GM19397 (cell line): ENCODE data around the gene CHSY1.

Experiments
- ATAC-seq: cut with Tn5 transposase; IDR thresholded peaks from one replicate; pipeline ENCODE4 v1.9.1; 2021; ENCODE audit warnings: mild to moderate bottlenecking, moderate library complexity; ENCODE audit not compliant: unreplicated experiment

Gene CHSY1

GRCh38 chr15:101190092-101190595, 61.7 kb downstream of the CHSY1 start:
- no peak for ATAC-seq

GRCh38 chr15:101189409-101190091, 62.3 kb downstream of the CHSY1 start:
- ATAC-seq, result no peak

DNA sequence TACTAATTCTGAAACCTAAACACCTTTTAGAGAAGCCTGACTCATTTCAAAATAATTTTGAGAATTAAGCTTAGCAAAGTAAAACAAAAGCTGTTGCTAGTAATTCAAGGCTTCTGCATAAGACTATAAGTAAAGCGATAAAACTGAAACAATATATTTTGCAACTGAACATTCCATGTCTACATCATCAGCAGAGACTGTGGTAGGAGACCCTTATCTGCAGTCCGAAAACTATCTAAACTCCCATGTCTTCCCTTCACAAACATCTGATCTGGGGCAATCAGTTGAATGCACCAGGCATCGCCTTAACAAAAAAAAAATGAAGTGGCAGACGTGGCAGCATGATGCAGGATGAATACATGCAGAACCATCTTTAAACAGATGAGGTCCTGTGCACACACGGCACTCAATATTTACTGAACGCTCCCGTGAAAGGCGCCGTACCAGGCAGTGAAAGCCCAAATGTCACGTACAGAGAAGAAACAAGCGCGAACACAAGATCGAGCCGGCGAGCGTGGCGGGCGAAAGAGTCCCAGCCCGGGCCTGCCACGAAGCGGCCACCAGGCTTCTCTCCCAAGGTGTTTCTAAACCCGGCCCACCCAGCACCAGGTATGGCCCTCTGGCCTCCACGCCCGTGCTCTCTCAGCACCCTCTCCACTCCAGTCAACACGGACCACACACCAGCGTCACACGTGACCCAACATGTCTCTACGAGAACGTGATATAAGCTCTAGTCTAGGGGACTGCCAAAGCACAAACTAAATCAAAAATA, 63.0 kb downstream of the CHSY1 start:
- no peak for ATAC-seq

- no peak for ATAC-seq
Observed at GRCh38 chr15:101187820-101188636, 63.8 kb downstream of the CHSY1 start.

DNA sequence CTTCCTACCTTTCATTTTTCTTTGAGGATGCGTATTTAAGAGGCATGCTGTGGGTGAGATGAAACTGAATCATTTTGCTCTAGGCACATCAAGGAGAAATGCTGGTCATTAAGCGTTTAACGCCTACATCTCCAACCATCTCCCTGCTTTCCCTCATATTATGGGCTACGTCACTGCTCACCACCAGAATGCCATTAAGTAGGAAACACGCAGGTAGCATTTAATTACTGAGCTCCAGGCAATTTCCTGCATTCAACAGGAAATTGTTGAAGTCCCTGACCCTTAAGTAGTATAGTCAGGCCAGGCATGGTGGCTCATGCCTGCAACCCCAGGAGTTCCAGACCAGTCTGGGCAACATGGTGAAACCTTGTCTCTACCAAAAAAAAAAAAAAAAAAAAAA, 66.1 kb downstream of the CHSY1 start:
- no peak for ATAC-seq

GRCh38 chr15:101185336-101185735, 66.5 kb downstream of the CHSY1 start:
- no peak for ATAC-seq

- ATAC-seq, result no peak
Observed at GRCh38 chr15:101184830-101185229, 67.0 kb downstream of the CHSY1 start.

DNA sequence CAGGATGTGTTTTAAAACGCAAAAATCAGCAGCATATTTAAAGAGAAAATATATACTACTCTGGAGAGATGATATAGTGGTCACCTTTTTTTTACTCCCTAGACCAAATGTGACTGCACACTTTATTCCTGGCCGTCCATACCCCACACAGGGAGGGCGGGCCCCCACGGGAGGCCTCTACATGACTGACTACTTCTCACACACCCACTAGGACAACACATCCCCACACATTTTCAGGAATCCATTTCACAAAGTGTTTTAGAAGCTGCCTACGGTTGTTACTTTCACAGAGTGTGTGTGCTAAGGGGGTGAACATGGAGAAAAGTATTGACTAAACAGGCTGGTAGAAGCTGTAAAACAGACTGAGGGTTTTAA, 67.9 kb downstream of the CHSY1 start:
- ATAC-seq, result no peak

- ATAC-seq, result no peak
Observed at GRCh38 chr15:101183226-101183930, 68.5 kb downstream of the CHSY1 start.

DNA sequence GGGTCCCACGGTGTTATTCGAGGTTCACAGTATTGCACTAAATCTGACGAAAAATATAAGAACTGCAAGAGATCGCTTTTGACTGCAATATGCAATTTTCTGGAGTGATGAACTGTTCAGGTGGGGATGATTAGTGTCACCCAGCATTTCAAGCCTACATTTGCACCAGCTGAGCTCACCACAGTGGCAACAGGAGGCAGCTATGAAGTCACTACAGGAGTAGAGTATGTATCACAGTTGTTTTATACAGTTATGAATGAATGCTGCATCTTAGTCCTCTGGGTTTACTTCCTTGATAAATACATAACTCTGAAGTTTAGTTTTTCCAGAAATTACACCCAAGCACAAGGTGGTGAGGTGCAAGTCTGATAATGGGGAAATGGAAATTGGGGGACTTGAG, 69.6 kb downstream of the CHSY1 start:
- no peak for ATAC-seq

- no peak for ATAC-seq
Observed at GRCh38 chr15:101181349-101181748, 70.5 kb downstream of the CHSY1 start.

DNA sequence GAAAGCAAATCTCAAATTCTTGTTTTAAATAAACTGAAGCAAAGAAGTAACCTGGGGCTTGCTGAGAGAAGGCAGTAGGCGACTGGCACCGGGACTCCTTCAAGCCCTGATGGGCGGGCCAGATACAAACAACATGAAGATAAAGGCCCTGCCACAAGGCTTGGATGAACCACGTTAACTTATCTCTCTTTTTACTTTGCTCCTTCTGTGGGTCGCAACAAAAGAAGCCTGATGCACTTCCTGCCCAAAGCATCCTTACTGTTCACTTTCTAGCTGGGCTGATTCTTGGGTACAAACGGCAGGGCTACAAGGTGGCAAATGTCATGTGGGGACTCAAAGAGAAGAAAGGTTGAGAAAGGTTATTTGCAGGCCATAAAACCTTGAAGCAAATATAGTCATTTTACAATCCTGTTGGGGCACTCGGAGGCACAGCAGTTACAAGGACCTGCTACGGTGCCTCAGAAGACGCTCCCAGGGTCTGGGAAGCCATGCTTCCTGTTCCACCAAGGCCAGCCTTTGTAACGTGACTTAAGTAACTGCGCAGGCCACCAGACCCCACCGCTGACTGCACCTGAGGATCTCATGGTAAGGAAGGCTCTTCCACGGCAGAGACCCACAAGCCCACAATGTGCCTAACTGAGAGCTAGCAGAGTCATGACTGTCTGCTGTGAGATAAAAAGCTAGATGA, 71.1 kb downstream of the CHSY1 start:
- no peak for ATAC-seq

DNA sequence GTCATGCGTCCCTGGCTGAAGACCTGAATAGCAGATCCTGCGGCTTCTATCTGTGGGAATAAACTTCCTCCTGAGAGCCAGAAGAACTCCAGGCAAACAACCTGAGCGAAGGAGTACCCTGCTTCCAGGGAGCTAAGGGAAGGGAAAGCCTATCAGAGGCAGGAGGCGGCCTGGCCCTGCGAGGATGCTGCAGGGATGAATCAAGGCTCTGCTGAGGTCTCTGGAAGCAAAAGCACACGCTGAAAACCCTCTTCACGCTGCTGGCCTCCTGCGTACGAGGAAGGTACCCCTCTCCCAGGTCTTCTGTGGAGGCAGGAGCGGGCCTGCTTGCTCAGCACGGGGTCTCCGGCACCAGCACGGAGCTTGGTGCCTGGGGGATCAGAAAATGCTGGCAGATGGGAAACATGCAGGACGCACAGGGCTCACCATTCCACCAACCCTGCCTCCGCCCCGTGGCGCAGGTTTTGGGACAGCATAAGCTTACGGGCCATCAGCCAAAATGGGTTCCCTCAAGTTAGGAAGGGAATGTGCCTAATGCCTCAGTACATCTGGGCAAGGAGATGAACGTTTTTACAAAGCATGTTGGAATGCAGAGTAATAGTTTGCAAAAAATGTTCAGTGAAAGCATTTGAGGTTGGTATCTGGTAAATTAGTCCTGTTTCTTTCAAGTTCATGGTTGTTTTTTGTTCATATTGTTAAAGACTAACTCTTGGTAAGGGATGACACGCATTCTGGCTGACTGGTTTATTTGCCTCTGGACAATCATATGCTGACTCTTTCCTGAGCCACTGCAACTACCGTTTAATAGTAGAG, 72.3 kb downstream of the CHSY1 start:
- no peak for ATAC-seq

DNA sequence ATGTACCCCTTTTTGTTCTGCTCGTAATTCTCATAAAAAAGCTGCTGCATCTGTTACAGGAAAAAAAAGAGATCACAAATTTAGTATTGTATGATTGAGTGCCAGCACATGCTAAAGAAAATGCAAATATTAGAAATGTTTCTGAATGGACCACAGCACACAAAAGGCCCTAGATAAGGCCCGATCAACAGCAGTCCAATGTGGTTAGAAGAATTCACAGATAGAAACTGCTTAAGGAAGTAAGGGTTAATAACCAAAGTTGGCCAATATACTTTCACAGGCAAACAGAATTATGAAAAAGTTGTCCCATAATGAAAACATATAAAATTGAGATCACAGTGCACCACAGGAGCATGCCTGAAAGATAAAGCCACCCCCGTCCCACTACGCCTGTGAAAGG, 72.9 kb downstream of the CHSY1 start:
- ATAC-seq, result no peak

DNA sequence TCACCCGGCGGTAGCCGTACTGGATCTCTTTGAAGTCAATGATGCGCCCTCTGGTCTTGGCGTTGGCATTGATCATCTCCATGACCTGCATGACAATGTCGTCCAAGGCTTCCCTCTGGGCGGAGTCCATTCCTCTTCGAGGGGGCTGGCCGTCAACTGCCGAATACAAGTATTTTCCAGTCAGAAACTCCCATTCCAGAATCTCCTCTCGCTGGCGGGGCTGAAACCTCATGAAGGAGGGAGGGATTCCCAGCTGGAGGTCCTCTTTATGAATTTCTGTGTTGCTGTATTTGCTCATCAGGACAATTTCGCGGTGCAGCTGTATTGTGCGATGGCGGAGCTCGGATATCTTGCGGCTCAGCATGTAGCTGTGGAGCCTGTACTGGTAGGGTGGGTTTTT, 73.4 kb downstream of the CHSY1 start:
- no peak for ATAC-seq

DNA sequence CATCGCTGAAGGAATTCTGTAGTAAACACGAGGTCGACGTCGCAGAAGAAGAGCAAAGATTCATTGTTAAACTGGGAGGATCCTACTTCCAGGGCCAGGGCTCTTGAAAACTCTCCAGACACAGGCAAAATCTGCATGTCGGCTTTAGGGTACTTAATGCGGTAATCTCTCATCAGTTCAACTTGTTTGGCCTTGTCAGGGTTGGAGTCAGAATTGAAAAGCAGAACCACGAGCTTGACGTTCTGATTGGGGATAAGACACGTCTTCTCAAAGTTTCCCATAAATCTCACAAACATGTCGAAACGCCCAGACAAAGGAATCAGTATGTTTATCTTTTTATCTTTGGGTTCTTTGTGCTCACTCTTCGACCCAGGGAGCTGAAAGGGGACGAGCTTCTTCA, 74.0 kb downstream of the CHSY1 start:
- no peak for ATAC-seq

DNA sequence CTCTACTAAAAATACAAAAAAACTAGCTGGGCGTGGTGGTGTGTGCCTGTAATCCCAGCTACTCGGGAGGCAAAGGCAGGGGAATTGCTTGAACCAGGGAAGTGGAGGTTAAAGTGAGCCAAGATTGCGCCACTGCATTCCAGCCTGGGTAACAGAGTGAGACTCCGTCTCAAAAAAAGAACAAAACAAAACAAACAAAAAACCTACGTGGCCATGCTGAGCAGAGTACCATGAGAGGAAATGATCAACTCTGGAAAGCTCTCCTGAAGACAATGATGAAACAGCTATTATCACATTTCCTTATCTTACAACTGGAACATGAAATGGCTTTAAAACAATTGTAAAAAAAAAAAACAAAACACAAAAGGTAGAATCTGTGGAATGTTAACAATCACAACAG, 75.2 kb downstream of the CHSY1 start:
- no peak for ATAC-seq

GRCh38 chr15:101175401-101175800, 76.4 kb downstream of the CHSY1 start:
- ATAC-seq, result no peak

DNA sequence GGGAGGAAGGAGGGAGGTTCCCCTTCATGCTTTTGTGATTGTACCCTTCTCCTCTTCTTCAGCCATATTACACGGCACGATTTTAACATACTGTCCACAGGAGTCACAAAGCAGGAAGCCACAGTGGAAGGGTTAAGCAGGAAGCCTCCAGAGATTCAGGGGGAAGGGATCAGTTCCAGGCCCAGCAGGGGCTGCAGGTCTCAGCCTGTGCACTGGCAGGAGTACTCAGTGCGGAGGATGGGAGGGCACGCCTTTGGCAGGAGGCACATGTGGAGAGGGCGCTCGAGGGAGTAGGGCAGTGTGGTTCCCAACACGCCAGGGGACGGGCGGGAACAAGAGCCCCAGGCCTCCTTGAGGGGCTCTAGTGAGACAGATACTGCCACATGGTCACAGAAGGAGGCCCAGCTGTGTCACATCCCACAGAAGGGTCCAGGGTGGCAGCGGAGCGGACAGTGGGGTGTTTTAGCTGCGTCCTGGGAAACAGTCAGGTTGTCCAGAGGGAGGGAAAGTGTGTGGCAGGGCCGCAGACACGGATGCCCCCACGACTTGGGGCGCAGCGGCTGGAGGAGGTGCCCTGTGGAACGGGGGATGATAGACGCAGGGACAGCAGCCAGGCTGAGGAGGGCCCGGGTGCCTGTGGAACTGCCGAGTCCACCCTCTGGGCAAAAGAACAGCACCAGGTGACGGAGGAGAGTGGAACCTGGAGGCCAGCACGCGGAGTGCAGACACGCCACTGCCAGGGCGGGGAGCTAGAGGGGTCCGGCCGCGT, 77.5 kb downstream of the CHSY1 start:
- ATAC-seq, result no peak
